Mucosa of stomach (tissue), 1 donor: Measurements from ENCODE around the gene FOXD1.

Experiments used
- H3K27me3 ChIP-seq: one replicate; pipeline ENCODE4 v1.7.0; 2013; ENCODE audit warnings: mild to moderate bottlenecking, low read length; ENCODE audit not compliant: control insufficient read depth, insufficient read depth
- H3K36me3 ChIP-seq: one replicate; pipeline ENCODE4 v1.7.0; 2013; ENCODE audit warnings: low read length; ENCODE audit not compliant: control insufficient read depth, insufficient read depth
- H3K4me1 ChIP-seq: one replicate; pipeline ENCODE4 v1.7.0; 2013; ENCODE audit warnings: mild to moderate bottlenecking, low read length; ENCODE audit not compliant: control insufficient read depth, insufficient read depth
- H3K4me3 ChIP-seq: one replicate; pipeline ENCODE4 v1.7.0; 2013; ENCODE audit warnings: low read length
- H3K9ac ChIP-seq: one replicate; pipeline ENCODE4 v1.7.0; 2013; ENCODE audit warnings: mild to moderate bottlenecking, low read length, moderate library complexity
- H3K9me3 ChIP-seq: one replicate; pipeline ENCODE4 v1.7.0; 2013; ENCODE audit warnings: mild to moderate bottlenecking, low read length, moderate library complexity; ENCODE audit not compliant: control insufficient read depth
- donor health status: Pancreatic carcinoma.

The FOXD1 gene

GRCh38 chr5:73435759-73436534 is 12.6 kb downstream of the FOXD1 start:
- Histone ChIP-seq H3K4me3 (no peak overlapping the region), H3K27me3 (peaks cover 77% of the 10 kb centered on the region), H3K4me1 (peaks cover 17% of the 10 kb centered on the region), H3K9ac (no peak overlapping the region), H3K9me3 (no peaks in the 10 kb centered on the region), H3K36me3 (no peaks in the 10 kb centered on the region)

- H3K4me1 ChIP-seq = peaks cover 17% of the 10 kb centered on the region
- H3K4me3 ChIP-seq = no peak overlapping the region
- H3K36me3 ChIP-seq = no peaks in the 10 kb centered on the region
- H3K9me3 ChIP-seq = no peaks in the 10 kb centered on the region
- peaks cover 73% of the 10 kb centered on the region for H3K27me3 ChIP-seq
- H3K9ac ChIP-seq = no peak overlapping the region
Measured at GRCh38 chr5:73434907-73435306, 13.7 kb downstream of the FOXD1 start.

- peaks cover 72% of the 10 kb centered on the region for H3K27me3 ChIP-seq
- H3K9me3 ChIP-seq = no peaks in the 10 kb centered on the region
- no peak overlapping the region for H3K9ac ChIP-seq
- H3K36me3 ChIP-seq = no peaks in the 10 kb centered on the region
- peaks cover 17% of the 10 kb centered on the region for H3K4me1 ChIP-seq
- no peak overlapping the region for H3K4me3 ChIP-seq
Measured at GRCh38 chr5:73434461-73434860, 14.1 kb downstream of the FOXD1 start.

- H3K9ac ChIP-seq = no peak overlapping the region
- H3K4me3 ChIP-seq = no peak overlapping the region
- H3K36me3 ChIP-seq = no peaks in the 10 kb centered on the region
- no peaks in the 10 kb centered on the region for H3K9me3 ChIP-seq
- H3K4me1 ChIP-seq = peaks cover 17% of the 10 kb centered on the region
- peaks cover 72% of the 10 kb centered on the region for H3K27me3 ChIP-seq
Measured at GRCh38 chr5:73433982-73434342, 14.6 kb downstream of the FOXD1 start.

- H3K9me3 ChIP-seq = no peaks in the 10 kb centered on the region
- H3K4me1 ChIP-seq = peaks cover 17% of the 10 kb centered on the region
- no peak overlapping the region for H3K4me3 ChIP-seq
- H3K9ac ChIP-seq = no peak overlapping the region
- H3K27me3 ChIP-seq = peaks cover 72% of the 10 kb centered on the region
- H3K36me3 ChIP-seq = no peaks in the 10 kb centered on the region
Measured at GRCh38 chr5:73433272-73433981, 15.2 kb downstream of the FOXD1 start.

GRCh38 chr5:73431204-73431851 is 17.2 kb downstream of the FOXD1 start:
- Histone ChIP-seq H3K4me1 (no peaks in the 10 kb centered on the region), H3K27me3 (peaks cover 66% of the 10 kb centered on the region), H3K36me3 (no peaks in the 10 kb centered on the region), H3K4me3 (no peak overlapping the region), H3K9ac (no peak overlapping the region), H3K9me3 (no peaks in the 10 kb centered on the region)

- Histone ChIP-seq H3K36me3 (no peaks in the 10 kb centered on the region), H3K27me3 (peaks cover 64% of the 10 kb centered on the region), H3K9me3 (no peaks in the 10 kb centered on the region), H3K4me3 (no peak overlapping the region), H3K9ac (no peak overlapping the region), H3K4me1 (no peaks in the 10 kb centered on the region)
Measured at GRCh38 chr5:73426034-73426433, 22.5 kb downstream of the FOXD1 start.

GRCh38 chr5:73424556-73424977 is 24.0 kb downstream of the FOXD1 start:
- Histone ChIP-seq H3K36me3 (no peaks in the 10 kb centered on the region), H3K27me3 (peaks cover 73% of the 10 kb centered on the region), H3K9me3 (no peaks in the 10 kb centered on the region), H3K9ac (no peak overlapping the region), H3K4me3 (no peak overlapping the region), H3K4me1 (no peaks in the 10 kb centered on the region)

GRCh38 chr5:73422164-73422563 is 26.4 kb downstream of the FOXD1 start:
- Histone ChIP-seq H3K36me3 (no peaks in the 10 kb centered on the region), H3K27me3 (peaks cover 82% of the 10 kb centered on the region), H3K4me3 (no peak overlapping the region), H3K4me1 (no peaks in the 10 kb centered on the region), H3K9me3 (no peaks in the 10 kb centered on the region), H3K9ac (no peak overlapping the region)

- no peaks in the 10 kb centered on the region for H3K9me3 ChIP-seq
- H3K36me3 ChIP-seq = no peaks in the 10 kb centered on the region
- H3K4me1 ChIP-seq = no peaks in the 10 kb centered on the region
- peaks cover 85% of the 10 kb centered on the region for H3K27me3 ChIP-seq
- no peak overlapping the region for H3K9ac ChIP-seq
- H3K4me3 ChIP-seq = no peak overlapping the region
Measured at GRCh38 chr5:73420666-73421065, 27.9 kb downstream of the FOXD1 start.

- Histone ChIP-seq H3K36me3 (no peaks in the 10 kb centered on the region), H3K9me3 (no peaks in the 10 kb centered on the region), H3K27me3 (peaks cover 85% of the 10 kb centered on the region), H3K4me1 (no peaks in the 10 kb centered on the region), H3K4me3 (no peak overlapping the region), H3K9ac (no peak overlapping the region)
Measured at GRCh38 chr5:73419465-73420390, 28.8 kb downstream of the FOXD1 start.
